NT2/D1 (cell line): Measurements from ENCODE around the gene CLCN1.

Experiments used
- SUZ12 ChIP-seq: IDR thresholded peaks from 2 replicates; pipeline ENCODE4 v1.6.1; 2011; ENCODE audit not compliant: insufficient read length, insufficient read depth; ENCODE audit errors: extremely low read depth
- ZNF274 ChIP-seq: IDR thresholded peaks from 2 replicates; pipeline ENCODE4 v1.6.1; 2011; ENCODE audit warnings: mild to moderate bottlenecking, low read depth, low read length

- TF ChIP-seq ZNF274: no peak
- no peak for TF ChIP-seq SUZ12
Measured at GRCh38 chr7:143374561-143374960, 58.6 kb downstream of the CLCN1 start.
